AG04449 (cell line): Measurements from ENCODE around the gene SLC25A53.

Experiments used
- CTCF ChIA-PET: fragments of 350-600 bp; formaldehyde crosslinking; extraction: SDS; loops from one replicate; lab custom pipeline; 2021; ENCODE audit warnings: antibody characterized with exemption; lab: Yijun Ruan, JAX
- POLR2A ChIA-PET: fragments of 400-600, 350-600 bp; formaldehyde crosslinking; extraction: SDS; loops from one replicate; lab custom pipeline; 2020; ENCODE audit warnings: antibody characterized with exemption, inconsistent platforms; lab: Yijun Ruan, JAX
- DNase-seq: peaks from one replicate; pipeline ENCODE4 v3.0.0-alpha.2; 2010; ENCODE audit warnings: low read depth, low spot score
- H3K4me3 ChIP-seq: 2 replicates; pipeline ENCODE4 v1.5.1; 2011; ENCODE audit warnings: low read depth, mild to moderate bottlenecking, control low read depth, low read length
- CTCF ChIP-seq: IDR thresholded peaks from one replicate; pipeline ENCODE4 v1.5.1; 2011; ENCODE audit warnings: mild to moderate bottlenecking, moderate library complexity, low read length, control low read depth, inconsistent platforms; ENCODE audit not compliant: insufficient read depth; ENCODE audit errors: missing control alignments

The SLC25A53 gene

GRCh38 chrX:104105330-104106262 is 51.2 kb downstream of the SLC25A53 start:
- TF ChIP-seq CTCF, result no peak
- POLR2A ChIA-PET, result no interaction called here
- CTCF ChIA-PET, result no interaction called here
- no peak for DNase-seq
- H3K4me3 ChIP-seq, result no peak overlapping the region

GRCh38 chrX:104104676-104105075 is 52.1 kb downstream of the SLC25A53 start:
- CTCF ChIA-PET, result no interaction called here
- POLR2A ChIA-PET, result no interaction called here

GRCh38 chrX:104098919-104099318 is 57.9 kb downstream of the SLC25A53 start:
- POLR2A ChIA-PET, result no interaction called here
- CTCF ChIA-PET, result interaction anchor here (1.1 to 3.0 kb wide), 6 partner anchors 14 to 68 kb away, joined by 3 to 21 read pairs (median 8); partner anchors contain the start of genes FAM199X and ZCCHC18
- H3K4me3 ChIP-seq, result no peak overlapping the region
- no peak for DNase-seq
- TF ChIP-seq CTCF, result no peak

More at GRCh38 chrX:104104676-104105075, 52.1 kb downstream of the SLC25A53 start:
- no peak for DNase-seq
- TF ChIP-seq CTCF, result no peak
- H3K4me3 ChIP-seq, result no peak overlapping the region

GRCh38 chrX:104098151-104098808 is 58.5 kb downstream of the SLC25A53 start:
- peak; percentile 37 for TF ChIP-seq CTCF
- peak; percentile 21 for DNase-seq
- ChIA-PET POLR2A (no interaction called here), CTCF (interaction anchor here (1.1 to 3.0 kb wide), 6 partner anchors 13 to 68 kb away, joined by 3 to 21 read pairs (median 8); partner anchors contain the start of genes FAM199X and ZCCHC18)
- no peak overlapping the region for H3K4me3 ChIP-seq

GRCh38 chrX:104085919-104086318 is 70.9 kb downstream of the SLC25A53 start:
- no peak for TF ChIP-seq CTCF
- ChIA-PET POLR2A (no interaction called here), CTCF (interaction anchor here (2.0 kb wide), 1 partner anchor 13 kb away, joined by 4 read pairs; no protein-coding TSS in a partner anchor)
- no peak overlapping the region for H3K4me3 ChIP-seq
- no peak for DNase-seq

GRCh38 chrX:104085477-104085876 is 71.3 kb downstream of the SLC25A53 start:
- TF ChIP-seq CTCF, result no peak
- no peak overlapping the region for H3K4me3 ChIP-seq
- ChIA-PET POLR2A (no interaction called here), CTCF (interaction anchor here (2.0 kb wide), 1 partner anchor 14 kb away, joined by 4 read pairs; no protein-coding TSS in a partner anchor)
- DNase-seq, result no peak
